PC-3 (cell line): ENCODE data around the gene KCNB1.

Experiments used
- EZH2 ChIP-seq: fragments of 300-600 bp; sonication (generic); IDR thresholded peaks from one replicate; pipeline ENCODE4 v1.6.1; 2017; ENCODE audit warnings: antibody characterized with exemption, mild to moderate bottlenecking, low read length; ENCODE audit not compliant: unreplicated experiment
- EZH2phosphoT487 ChIP-seq: fragments of 300-600 bp; sonication (generic); IDR thresholded peaks from 2 replicates; pipeline ENCODE4 v1.6.1; 2018; ENCODE audit warnings: mild to moderate bottlenecking, antibody characterized with exemption, low read length, borderline replicate concordance
- TF ChIP-seq, protein P1 (sequence below): fragments of 300-600 bp; sonication (generic); conservative IDR thresholded peaks from 2 replicates; pipeline ENCODE4 v1.5.1; 2017; ENCODE audit warnings: antibody characterized with exemption, low read depth, mild to moderate bottlenecking, low read length

DNA sequence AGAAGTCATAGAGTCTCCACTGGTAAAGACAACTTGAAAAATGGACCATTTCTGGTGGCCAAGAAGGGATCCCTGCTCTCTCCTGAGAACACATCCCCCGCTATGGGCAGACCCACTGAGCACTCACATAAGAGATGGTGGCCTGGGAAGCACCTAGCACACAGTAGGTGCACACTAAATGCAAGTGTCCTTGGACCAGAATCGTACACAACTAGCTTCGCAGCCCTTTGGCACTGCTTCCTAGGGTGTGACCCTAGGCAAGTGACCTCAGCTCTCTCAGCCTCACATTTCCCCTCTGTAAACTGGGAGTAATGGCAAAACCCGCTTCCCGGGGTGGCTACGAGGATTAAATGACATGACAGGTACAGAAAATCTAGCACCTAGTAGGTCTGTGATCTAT is 35.1 kb downstream of the KCNB1 start:
- TF ChIP-seq, protein P1, sequence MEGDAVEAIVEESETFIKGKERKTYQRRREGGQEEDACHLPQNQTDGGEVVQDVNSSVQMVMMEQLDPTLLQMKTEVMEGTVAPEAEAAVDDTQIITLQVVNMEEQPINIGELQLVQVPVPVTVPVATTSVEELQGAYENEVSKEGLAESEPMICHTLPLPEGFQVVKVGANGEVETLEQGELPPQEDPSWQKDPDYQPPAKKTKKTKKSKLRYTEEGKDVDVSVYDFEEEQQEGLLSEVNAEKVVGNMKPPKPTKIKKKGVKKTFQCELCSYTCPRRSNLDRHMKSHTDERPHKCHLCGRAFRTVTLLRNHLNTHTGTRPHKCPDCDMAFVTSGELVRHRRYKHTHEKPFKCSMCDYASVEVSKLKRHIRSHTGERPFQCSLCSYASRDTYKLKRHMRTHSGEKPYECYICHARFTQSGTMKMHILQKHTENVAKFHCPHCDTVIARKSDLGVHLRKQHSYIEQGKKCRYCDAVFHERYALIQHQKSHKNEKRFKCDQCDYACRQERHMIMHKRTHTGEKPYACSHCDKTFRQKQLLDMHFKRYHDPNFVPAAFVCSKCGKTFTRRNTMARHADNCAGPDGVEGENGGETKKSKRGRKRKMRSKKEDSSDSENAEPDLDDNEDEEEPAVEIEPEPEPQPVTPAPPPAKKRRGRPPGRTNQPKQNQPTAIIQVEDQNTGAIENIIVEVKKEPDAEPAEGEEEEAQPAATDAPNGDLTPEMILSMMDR, result no peak
- TF ChIP-seq EZH2 (no peak), EZH2phosphoT487 (no peak)
